Superior temporal gyrus (tissue), 1 donor: ENCODE measurements around the gene HNMT.
"Not testable (repeated sequence)": the region's sequence is repeated elsewhere in the genome, so short reads cannot be mapped to it uniquely, and the experiment has no call there.

Experiments
- DNase-seq: peaks from one replicate; pipeline ENCODE4 v3.0.0-alpha.2; 2016; ENCODE audit errors: extremely low spot score

HNMT gene

DNA sequence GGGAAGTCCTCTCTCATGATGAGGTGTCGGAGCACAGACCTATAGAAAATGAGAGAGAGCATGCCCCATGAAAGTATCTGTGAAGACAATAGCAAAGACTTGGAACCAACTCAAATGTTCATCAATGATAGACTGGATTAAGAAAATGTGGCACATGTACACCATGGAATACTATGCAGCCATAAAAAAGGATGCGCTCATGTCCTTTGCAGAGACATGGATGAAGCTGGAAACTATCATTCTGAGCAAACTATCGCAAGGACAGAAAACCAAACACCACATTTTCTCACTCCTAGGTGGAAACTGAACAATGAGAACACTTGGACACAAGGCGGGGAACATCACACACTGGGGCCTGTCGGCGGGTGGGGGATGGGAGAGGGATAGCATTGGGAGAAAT lies 79.3 kb downstream of the HNMT start:
- not testable (repeated sequence) for DNase-seq

GRCh38 chr2:138058427-138058826 lies 94.2 kb downstream of the HNMT start:
- no peak for DNase-seq

DNA sequence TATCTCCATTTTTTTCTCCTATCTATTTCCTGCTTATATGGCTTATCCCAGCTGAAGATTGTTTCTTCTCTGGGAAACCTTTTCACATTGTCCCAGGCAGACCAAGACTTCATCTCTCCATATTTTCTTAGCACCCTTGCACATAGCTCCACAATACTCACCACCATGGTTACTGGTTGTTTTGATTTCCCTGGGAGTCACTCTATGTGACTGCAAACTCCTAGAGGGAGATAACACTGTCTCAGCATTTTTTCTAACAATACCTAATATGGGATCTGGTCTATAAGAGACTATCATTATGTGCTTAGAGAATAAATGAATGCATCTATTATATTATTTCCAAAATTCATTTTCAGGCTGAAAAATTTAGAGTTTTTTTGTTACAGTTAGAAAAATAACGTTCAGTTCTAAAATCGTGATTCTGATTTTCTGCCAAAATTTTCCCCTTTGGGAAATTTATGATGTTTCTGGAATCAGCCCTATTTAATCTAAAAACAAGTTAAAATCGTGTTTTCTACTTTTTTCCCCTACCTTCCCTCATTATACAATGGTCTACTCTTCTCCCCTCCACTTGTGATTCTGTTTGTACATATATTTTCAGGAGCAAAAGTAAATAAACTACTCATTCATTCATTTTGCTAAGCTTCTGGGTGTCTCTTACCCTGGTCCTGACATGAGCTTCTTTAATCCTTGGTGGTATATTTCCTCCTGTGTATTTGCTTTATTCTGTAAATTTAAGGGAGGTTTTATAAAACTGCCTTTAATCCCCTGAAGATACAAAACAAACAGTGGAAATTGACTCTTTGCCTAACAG lies 95.4 kb downstream of the HNMT start:
- no peak for DNase-seq

DNA sequence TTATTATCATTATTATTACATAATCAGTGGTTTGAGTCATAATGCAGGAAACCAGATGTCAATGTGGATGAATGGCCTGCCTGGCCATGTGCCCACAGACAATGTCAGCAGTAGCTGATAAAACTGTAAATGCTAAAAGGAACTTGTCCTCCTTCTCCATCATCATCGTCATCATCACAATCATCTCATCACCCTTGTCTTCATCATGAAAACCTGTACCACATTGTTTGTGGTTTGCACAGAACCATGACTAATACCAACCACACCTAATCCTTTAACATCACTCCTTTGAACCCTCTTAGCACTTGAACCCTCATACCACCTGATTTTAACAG lies 96.0 kb downstream of the HNMT start:
- DNase-seq = no peak

- DNase-seq = no peak
Measured at GRCh38 chr2:138061961-138062360, 97.7 kb downstream of the HNMT start.

DNA sequence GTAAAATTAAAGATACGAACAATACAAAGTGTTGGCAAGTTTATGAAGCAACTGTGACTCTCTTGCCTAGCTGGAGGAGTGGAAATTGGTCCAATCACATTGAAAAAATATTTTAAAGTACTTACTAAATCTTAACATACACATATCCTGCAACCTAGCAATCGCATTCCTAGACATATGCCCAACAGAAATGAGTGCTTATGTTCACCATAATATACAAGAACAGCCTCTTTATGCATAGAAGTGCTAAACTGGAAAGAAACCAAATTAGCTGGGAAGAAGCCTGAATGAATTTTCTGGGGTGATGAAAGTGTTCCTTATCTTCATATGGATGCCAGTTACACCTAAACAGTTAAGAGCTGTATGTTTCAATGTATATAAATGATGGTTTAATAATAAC lies 98.9 kb downstream of the HNMT start:
- no peak for DNase-seq
